GM21619 (cell line): ENCODE measurements around the gene CLIC5.

Source experiments
- ATAC-seq: cut with Tn5 transposase; IDR thresholded peaks from one replicate; pipeline ENCODE4 v1.9.1; 2021; ENCODE audit not compliant: unreplicated experiment

Gene CLIC5

DNA sequence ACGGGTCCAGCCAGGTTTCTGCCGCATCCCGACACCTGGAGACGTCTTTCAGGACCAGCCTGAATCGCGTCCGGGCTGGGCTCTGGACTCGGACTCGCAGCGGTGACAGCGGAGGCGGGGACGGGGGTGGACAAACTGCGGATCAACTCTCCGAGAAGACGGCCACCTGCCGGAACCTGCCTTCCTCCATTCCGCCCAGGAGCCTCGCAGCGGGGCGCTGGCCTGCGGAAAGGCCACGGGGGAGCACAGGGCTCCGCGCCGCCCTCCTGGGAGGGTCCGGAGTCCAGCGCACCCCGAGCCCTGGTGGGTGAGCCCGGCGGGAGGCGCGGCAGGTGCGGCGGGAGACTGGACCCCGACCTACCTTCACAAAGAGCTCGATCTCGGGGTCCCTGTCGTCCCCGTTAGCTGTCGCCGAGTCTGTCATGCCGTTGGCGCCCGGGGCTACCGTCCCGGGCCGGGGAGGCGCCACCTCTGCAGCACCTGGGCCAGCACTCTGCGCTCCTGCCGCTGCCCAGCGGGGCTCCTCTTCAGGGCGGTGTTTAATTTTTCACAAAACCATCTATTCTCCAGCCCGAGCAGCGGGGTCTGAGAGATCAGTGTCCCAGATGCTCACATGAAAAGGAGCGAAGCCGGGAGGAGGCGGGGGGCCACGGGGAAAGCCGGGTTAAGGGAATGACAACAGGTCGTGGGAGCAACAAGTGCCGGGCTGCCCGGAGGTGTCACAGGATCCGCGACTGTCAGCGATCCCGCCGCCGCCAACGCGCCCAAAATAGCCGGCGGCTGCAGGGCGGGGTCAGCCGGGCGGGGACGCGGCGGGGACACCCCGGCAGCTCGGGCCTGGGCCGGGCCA lies at the start of gene CLIC5:
TSS of gene CLIC5 (minus strand) at position 742 of the 850 bp plus-strand sequence. CDS start at position 424, 318 bp downstream.
- no peak for ATAC-seq

DNA sequence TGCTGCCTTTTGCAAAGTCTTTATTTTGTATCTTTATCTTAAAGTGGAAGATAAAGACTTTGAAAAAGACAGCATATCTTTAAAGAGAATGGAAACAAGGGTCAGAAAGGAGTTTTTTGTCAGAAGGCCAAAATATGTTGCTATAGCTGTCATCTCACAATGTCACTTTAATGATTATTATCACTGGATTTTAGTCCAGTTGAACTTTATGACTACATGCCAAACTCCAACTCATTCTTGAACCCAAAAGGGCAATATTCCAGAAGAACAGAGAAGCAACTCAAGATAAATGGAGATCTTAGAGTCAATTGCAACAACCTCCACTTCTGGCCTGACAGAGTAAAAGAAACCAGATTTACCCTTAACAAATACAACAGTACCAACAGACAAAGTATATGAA lies 47.3 kb upstream of the CLIC5 start:
- no peak for ATAC-seq

- ATAC-seq, result no peak
Measured at GRCh38 chr6:46062312-46062711, 46.7 kb upstream of the CLIC5 start.

- ATAC-seq, result no peak
Measured at GRCh38 chr6:46061497-46061896, 45.8 kb upstream of the CLIC5 start.

DNA sequence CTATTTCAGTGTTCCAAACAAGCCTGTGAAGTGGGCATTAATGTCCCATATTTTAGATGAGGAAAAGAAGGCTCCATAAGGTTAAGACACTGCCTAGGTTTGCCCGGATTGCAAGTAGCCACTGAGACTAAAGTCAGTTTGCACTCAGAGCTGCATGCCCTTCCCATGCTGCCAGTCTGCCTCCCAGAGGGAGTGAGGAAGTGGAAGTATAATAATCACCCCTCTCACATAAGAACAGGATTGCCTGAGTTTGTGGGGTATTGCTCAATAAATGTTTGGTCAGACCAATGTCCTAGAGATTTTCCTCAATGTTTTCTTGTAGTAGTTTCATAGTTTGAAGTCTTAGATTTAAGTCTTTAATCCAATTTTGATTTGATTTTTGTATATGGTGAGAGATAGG lies 43.9 kb upstream of the CLIC5 start:
- no peak for ATAC-seq

- ATAC-seq, result no peak
Measured at GRCh38 chr6:46058951-46059350, 43.3 kb upstream of the CLIC5 start.

DNA sequence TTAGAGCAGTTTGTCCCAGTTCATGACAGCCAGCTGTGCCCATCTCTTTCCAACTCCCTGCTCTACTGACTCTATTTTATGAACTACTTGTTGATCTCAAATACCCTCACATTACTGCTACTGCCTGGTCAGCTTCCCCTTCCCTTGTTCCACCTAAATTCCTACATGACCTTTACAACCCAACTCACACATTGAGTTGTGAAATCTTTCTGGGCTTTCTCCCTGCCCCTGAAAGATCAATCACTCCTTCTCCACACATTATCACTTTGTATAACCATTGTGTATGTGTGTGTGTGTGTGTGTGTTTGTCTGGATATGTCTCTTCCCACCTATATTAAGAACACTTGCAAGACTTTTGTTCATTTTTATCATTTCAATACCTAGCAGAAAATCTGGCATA lies 42.1 kb upstream of the CLIC5 start:
- no peak for ATAC-seq

DNA sequence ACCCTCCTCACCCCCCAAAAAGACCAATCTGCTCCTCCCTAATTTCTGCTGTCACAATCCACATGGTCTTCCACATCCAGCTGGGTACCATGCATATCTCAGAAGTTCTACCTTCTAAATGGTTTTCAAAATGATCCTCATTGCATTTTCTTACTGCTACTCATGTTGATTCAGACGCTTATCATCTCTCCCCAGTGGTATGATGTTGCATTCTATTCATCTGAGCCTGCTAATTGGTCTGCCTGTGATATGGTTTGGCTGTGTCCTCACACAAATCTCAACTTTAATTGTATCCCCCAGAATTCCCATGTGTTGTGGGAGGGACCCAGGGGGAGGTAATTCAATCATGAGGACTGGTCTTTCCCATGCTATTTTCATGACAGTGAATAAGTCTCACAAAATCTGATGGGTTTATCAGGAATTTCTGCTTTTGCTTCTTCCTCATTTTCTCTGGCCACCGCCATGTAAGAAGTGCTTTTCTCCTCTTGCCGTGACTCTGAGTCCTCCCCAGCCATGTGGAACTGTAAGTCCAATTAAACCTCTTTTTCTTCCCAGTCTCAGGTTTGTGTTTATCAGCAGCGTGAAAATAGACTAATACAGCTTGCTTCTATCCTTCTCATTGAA lies 41.4 kb upstream of the CLIC5 start:
- no peak for ATAC-seq

- ATAC-seq, result no peak
Measured at GRCh38 chr6:46054516-46054915, 38.9 kb upstream of the CLIC5 start.

GRCh38 chr6:46053039-46053933 lies 37.6 kb upstream of the CLIC5 start:
- ATAC-seq, result no peak

- no peak for ATAC-seq
Measured at GRCh38 chr6:46052479-46052878, 36.8 kb upstream of the CLIC5 start.

DNA sequence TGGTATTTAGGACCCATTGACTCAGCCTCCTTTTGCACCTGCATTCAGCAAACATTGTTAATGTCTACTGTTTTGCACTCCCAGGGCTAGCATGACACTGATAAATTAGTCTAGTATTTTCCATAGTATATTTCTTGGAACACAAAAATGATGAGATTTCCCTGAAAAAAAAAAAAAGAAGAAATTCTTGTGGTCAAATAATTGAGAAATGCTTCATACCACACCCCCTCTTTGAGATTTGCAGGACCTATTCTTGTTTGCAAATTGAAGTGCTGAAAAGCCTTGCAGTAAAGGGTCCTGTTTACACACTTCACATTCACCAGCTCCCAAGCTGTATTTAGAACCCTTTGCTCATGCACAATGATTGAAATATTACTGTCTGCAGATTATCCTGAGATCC lies 36.3 kb upstream of the CLIC5 start:
- ATAC-seq, result no peak

DNA sequence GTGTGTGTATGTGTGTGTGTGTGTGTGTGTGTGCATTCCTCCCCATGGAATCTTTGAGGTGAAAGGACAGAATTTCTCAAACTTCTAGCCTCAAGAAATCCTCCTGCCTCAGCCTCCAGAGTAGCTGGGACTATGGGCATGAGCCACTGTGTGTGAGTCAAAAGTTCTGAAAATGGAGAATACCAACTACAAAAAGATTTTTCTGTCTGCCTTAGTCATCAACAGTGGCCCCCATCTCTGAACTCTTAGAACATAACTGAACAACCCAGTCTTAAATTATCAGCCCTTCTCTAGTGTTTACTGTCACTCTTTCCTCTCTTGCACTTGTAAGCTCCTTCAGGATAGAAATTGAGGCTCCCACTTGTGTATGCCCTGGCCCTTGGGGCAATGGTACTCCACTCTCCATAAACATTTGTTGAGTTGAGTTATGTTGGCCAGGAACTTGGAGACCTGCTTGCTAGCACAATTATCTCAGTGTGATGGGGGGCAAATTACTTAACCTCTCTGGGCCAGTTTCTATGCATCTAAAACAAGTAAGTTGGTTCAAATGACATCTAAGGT lies 35.3 kb upstream of the CLIC5 start:
- ATAC-seq, result no peak

- no peak for ATAC-seq
Measured at GRCh38 chr6:46048646-46049297, 33.1 kb upstream of the CLIC5 start.

DNA sequence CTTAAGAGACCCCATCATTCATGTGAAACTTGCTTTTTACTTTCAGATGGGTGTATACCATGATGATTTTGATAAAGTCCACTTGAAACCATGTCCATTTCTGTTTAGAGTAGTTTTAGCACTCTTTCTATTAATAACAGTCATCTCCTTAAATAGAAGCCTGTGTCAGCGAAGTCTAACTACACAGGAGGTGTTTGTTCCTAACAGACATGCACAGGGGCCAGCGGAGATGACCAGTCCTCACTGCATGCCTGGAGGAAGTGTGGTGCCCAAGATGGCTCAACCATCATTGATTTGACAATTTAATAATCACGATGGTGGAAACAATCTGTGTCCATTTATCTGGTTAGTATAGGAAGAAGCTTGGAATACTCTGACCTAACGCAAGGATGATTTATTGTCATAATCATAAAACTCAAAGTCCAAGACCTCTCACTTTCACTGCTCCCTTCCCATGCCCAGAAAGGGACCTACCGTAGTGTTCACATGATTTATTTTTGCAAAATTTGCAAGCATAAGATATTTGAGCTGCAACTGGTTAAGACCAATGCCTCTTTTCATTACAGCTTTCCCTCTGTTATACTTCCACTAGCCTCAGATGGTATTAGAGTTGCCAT lies 31.0 kb upstream of the CLIC5 start:
- no peak for ATAC-seq

- ATAC-seq, result no peak
Measured at GRCh38 chr6:46044881-46045617, 29.4 kb upstream of the CLIC5 start.

DNA sequence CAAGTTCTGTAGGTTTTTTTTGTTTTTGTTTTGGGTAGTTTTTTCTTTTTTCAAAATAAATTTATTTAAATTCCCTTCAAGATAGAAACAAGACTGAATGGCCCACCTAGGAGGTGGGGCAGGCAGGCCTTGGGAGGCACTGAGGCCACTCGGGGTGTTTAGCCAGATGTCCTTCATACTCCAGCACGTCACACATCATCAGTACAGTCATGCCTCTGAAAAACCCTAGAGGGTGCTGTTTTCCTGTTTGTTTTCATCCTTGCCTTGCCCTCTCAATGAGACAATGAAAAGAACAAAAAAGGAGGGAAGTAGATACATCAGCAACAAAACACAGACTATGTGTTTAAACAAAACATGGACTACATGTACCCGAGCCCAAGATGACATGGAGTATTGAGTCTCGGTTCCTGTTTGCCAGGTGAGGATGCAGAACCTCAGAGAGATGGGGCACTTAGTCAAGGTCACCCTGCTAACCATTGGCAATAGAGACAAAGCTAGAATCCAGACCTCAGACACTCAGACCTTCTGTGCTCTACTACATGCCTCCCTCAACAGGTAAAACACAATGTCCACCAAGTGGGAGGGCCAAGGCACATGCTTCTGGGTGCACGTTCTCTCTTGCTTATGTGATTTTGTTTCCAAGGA lies 26.8 kb upstream of the CLIC5 start:
- peak; percentile 80 for ATAC-seq

DNA sequence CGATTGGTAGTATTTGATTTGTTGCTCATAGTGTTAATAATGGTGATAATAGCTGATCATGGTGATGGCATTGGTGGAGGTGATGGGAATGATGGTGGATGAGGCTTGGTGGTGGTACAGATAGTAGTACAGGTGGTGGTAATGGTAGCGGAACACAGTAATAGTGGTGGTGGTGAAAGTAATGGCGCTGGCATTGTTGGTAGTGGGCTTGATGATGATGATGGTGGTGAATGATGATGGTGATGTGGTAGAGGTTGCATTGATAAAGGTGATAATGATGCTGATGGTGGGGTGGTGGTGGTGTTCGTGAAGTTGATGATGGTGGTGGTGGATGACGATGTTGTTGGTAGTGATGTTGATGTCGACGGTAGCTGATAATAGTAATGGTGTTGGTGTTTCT lies 24.6 kb upstream of the CLIC5 start:
- ATAC-seq, result no peak

DNA sequence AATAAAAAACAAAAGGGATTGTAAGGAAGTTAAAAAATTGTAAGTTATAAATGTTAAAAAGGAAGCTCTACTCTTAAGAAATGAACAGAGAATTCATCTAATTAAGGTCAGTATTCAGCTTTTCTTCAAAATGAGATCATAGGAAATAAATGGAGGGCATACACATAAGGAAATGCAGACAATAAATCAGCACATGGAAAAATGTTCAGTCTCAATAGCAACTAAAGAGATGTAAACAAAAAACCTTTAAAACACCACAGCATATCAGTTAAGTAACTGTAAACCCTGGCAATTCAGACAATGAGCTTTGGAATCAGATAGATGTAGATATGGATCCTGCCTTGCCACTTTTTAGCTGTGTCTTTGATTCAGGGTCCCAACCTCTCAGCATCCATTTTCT lies 24.0 kb upstream of the CLIC5 start:
- no peak for ATAC-seq
